ENCODE data around the gene FAM168A.

Gene FAM168A

GRCh38 chr11:73397468-73398131, 200.3 kb downstream of the FAM168A start:
- TF ChIP-seq MAX (IDR thresholded peaks at IDR 0.05; ENCODE audit: low read depth, low read length) (no peak), POLR2A (IDR thresholded peaks at IDR 0.05; ENCODE audit: extremely low read depth, insufficient read length) (no peak), CTCF (IDR thresholded peaks at IDR 0.05; ENCODE audit: low read depth, low read length) (no peak), MYC (IDR thresholded peaks at IDR 0.05; ENCODE audit: low read depth, low read length) (no peak)
- no peak for DNase-seq (ENCODE audit: low read depth)
- no peak overlapping the region for H3K4me3 ChIP-seq (ENCODE audit: low read depth, low read length)

GRCh38 chr11:73396985-73397384, 200.9 kb downstream of the FAM168A start:
- DNase-seq (ENCODE audit: low read depth): no peak
- no peak for TF ChIP-seq CTCF (IDR thresholded peaks at IDR 0.05; ENCODE audit: low read depth, low read length)
- no peak for TF ChIP-seq POLR2A (IDR thresholded peaks at IDR 0.05; ENCODE audit: extremely low read depth, insufficient read length)
- no peak for TF ChIP-seq MYC (IDR thresholded peaks at IDR 0.05; ENCODE audit: low read depth, low read length)
- no peak overlapping the region for H3K4me3 ChIP-seq (ENCODE audit: low read depth, low read length)

GRCh38 chr11:73396251-73396930, 201.5 kb downstream of the FAM168A start:
- DNase-seq (ENCODE audit: low read depth): no peak
- TF ChIP-seq POLR2A (IDR thresholded peaks at IDR 0.05; ENCODE audit: extremely low read depth, insufficient read length) (no peak), CTCF (IDR thresholded peaks at IDR 0.05; ENCODE audit: low read depth, low read length) (no peak), MAX (IDR thresholded peaks at IDR 0.05; ENCODE audit: low read depth, low read length) (no peak), MYC (IDR thresholded peaks at IDR 0.05; ENCODE audit: low read depth, low read length) (no peak)
- no peak overlapping the region for H3K4me3 ChIP-seq (ENCODE audit: low read depth, low read length)

- no peak overlapping the region for H3K4me3 ChIP-seq (ENCODE audit: low read depth, low read length)
- TF ChIP-seq CTCF (IDR thresholded peaks at IDR 0.05; ENCODE audit: low read depth, low read length) (no peak), MYC (IDR thresholded peaks at IDR 0.05; ENCODE audit: low read depth, low read length) (no peak)
- no peak for DNase-seq (ENCODE audit: low read depth)
These were observed 202.4 kb downstream of the FAM168A start for GRCh38 chr11:73395297-73396208.

- no peak for DNase-seq (ENCODE audit: low read depth)
- no peak overlapping the region for H3K4me3 ChIP-seq (ENCODE audit: low read depth, low read length)
- TF ChIP-seq MAX (IDR thresholded peaks at IDR 0.05; ENCODE audit: low read depth, low read length): no peak
- TF ChIP-seq MYC (IDR thresholded peaks at IDR 0.05; ENCODE audit: low read depth, low read length): no peak
- TF ChIP-seq POLR2A (IDR thresholded peaks at IDR 0.05; ENCODE audit: extremely low read depth, insufficient read length): no peak
- no peak for TF ChIP-seq CTCF (IDR thresholded peaks at IDR 0.05; ENCODE audit: low read depth, low read length)
These were observed 203.3 kb downstream of the FAM168A start for GRCh38 chr11:73394416-73395296.
